Activated B cell treated with CpG ODN at 0.5 μM for 24 hours (primary cell): ENCODE results near the gene KLHL29. TPM values are rescaled to one million over a fixed set of nuclear protein-coding genes. Genes with fewer than 3 reads are reported as not detected.

Source experiments
- ATAC-seq: fragments of 200-7000 bp; cut with Tn5 transposase; one replicate; pipeline ENCODE4 v1.10.0; 2021; ENCODE audit warnings: low read depth, mild to moderate bottlenecking, moderate library complexity
- CTCF ChIA-PET: fragments of 350-600 bp; sonication (Branson Sonifier 250); formaldehyde crosslinking; loops from one replicate; lab custom pipeline; 2021; ENCODE audit warnings: antibody characterized with exemption; lab: Charles Lee
- POLR2A ChIA-PET: fragments of 350-600 bp; sonication (Branson Sonifier 250); formaldehyde crosslinking; loops from one replicate; lab custom pipeline; 2021; ENCODE audit warnings: antibody characterized with exemption; lab: Charles Lee
- DNase-seq: peaks from one replicate; pipeline ENCODE4 v3.0.0; 2022
- H3K27ac Mint-ChIP-seq: one replicate; pipeline ENCODE4 v1.8.0; 2020; ENCODE audit warnings: mixed read lengths
- H3K27me3 Mint-ChIP-seq: one replicate; pipeline ENCODE4 v1.8.0; 2021; ENCODE audit warnings: mixed read lengths
- H3K36me3 Mint-ChIP-seq: one replicate; pipeline ENCODE4 v1.8.0; 2021; ENCODE audit warnings: low read depth, mixed read lengths
- H3K4me1 Mint-ChIP-seq: one replicate; pipeline ENCODE4 v1.8.0; 2021; ENCODE audit warnings: mixed read lengths
- H3K4me3 Mint-ChIP-seq: one replicate; pipeline ENCODE4 v1.8.0; 2020; ENCODE audit warnings: mild to moderate bottlenecking, mixed read lengths
- H3K9me3 Mint-ChIP-seq: one replicate; pipeline ENCODE4 v1.8.0; 2020; ENCODE audit warnings: mixed read lengths
- CTCF ChIP-seq: fragments of 200-600 bp; IDR thresholded peaks from one replicate; pipeline ENCODE4 v1.8.0; 2022; ENCODE audit warnings: antibody characterized with exemption, mild to moderate bottlenecking
- intact Hi-C: fragments of 100-400 bp; cut with micrococcal nuclease; formaldehyde crosslinking; loops from one replicate; pipeline ENCODE4 v1.15.1; 2024
- total RNA-seq: library from RNA; stranded (reverse); gene quantifications from 2 replicates; pipeline ENCODE4 v1.2.3, GENCODE V29; 2022

Gene KLHL29
- total RNA-seq, 1 donor from 2014 or later = 2.5 TPM

- H3K4me3 Mint-ChIP-seq = no peak overlapping the region
- intact Hi-C loops = no loop called here
- ATAC-seq = no peak
- no peak overlapping the region for H3K27ac Mint-ChIP-seq
- CTCF ChIA-PET = no interaction called here
- POLR2A ChIA-PET = no interaction called here
- H3K36me3 Mint-ChIP-seq = no peaks in the 10 kb centered on the region
- no peaks in the 10 kb centered on the region for H3K4me1 Mint-ChIP-seq
- no peak for DNase-seq
- no peak for TF ChIP-seq CTCF
- no peaks in the 10 kb centered on the region for H3K27me3 Mint-ChIP-seq
- no peaks in the 10 kb centered on the region for H3K9me3 Mint-ChIP-seq
These were observed 44.1 kb downstream of the KLHL29 start for GRCh38 chr2:23429036-23429435.

GRCh38 chr2:23430263-23430662 lies 45.3 kb downstream of the KLHL29 start:
- intact Hi-C loops = no loop called here
- no peak for TF ChIP-seq CTCF
- H3K4me1 Mint-ChIP-seq = no peaks in the 10 kb centered on the region

GRCh38 chr2:23432531-23432930 lies 47.6 kb downstream of the KLHL29 start:
- no peak for DNase-seq
- H3K9me3 Mint-ChIP-seq = no peaks in the 10 kb centered on the region
- intact Hi-C loops = no loop called here
- no peak overlapping the region for H3K4me3 Mint-ChIP-seq
- H3K27me3 Mint-ChIP-seq = no peaks in the 10 kb centered on the region
- TF ChIP-seq CTCF = no peak
- CTCF ChIA-PET = no interaction called here
- H3K4me1 Mint-ChIP-seq = no peaks in the 10 kb centered on the region
- ATAC-seq = no peak
- H3K36me3 Mint-ChIP-seq = no peaks in the 10 kb centered on the region
- no peak overlapping the region for H3K27ac Mint-ChIP-seq
- POLR2A ChIA-PET = no interaction called here

More at GRCh38 chr2:23430263-23430662, 45.3 kb downstream of the KLHL29 start:
- ATAC-seq (no peak), DNase-seq (no peak)
- POLR2A ChIA-PET = no interaction called here
- H3K9me3 Mint-ChIP-seq = no peaks in the 10 kb centered on the region
- H3K4me3 Mint-ChIP-seq = no peak overlapping the region
- H3K27ac Mint-ChIP-seq = no peak overlapping the region
- H3K27me3 Mint-ChIP-seq = no peaks in the 10 kb centered on the region
- CTCF ChIA-PET = no interaction called here
- no peaks in the 10 kb centered on the region for H3K36me3 Mint-ChIP-seq

- no peak overlapping the region for H3K27ac Mint-ChIP-seq
- no peaks in the 10 kb centered on the region for H3K27me3 Mint-ChIP-seq
- H3K36me3 Mint-ChIP-seq = no peaks in the 10 kb centered on the region
- POLR2A ChIA-PET = no interaction called here
- DNase-seq (no peak), ATAC-seq (no peak)
- CTCF ChIA-PET = no interaction called here
- TF ChIP-seq CTCF = no peak
- no peaks in the 10 kb centered on the region for H3K9me3 Mint-ChIP-seq
- H3K4me1 Mint-ChIP-seq = no peaks in the 10 kb centered on the region
- intact Hi-C loops = no loop called here
- no peak overlapping the region for H3K4me3 Mint-ChIP-seq
These were observed 48.3 kb downstream of the KLHL29 start for GRCh38 chr2:23433282-23433681.

- Mint-ChIP-seq H3K9me3 (no peaks in the 10 kb centered on the region), H3K27ac (no peak overlapping the region), H3K4me1 (no peaks in the 10 kb centered on the region), H3K4me3 (no peak overlapping the region), H3K36me3 (no peaks in the 10 kb centered on the region), H3K27me3 (no peaks in the 10 kb centered on the region)
- POLR2A ChIA-PET = no interaction called here
- no peak for TF ChIP-seq CTCF
- DNase-seq (no peak), ATAC-seq (no peak)
- intact Hi-C loops = no loop called here
- CTCF ChIA-PET = no interaction called here
These were observed 49.7 kb downstream of the KLHL29 start for GRCh38 chr2:23434721-23435121.
